ENCODE measurements around the gene RRAS2. TPM values are rescaled to one million over a fixed set of nuclear protein-coding genes. Genes with fewer than 3 reads are reported as not detected.
"Not testable (repeated sequence)": the region's sequence is repeated elsewhere in the genome, so short reads cannot be mapped to it uniquely, and the experiment has no call there.

The RRAS2 gene
- total RNA-seq, result 35.8 TPM
- long read RNA-seq, transcript RRAS2-201 (6 exons, 1,516 nt), result major isoform, 35 of 41 reads
- long read RNA-seq, partial matches to known transcripts, result 1 of 41 reads
- long read RNA-seq, other reads (novel, unspliced or antisense), result 5 of 41 reads

- Histone ChIP-seq H3K36me3 (no peaks in the 10 kb centered on the region), H3K27me3 (ENCODE audit: low read depth) (no peaks in the 10 kb centered on the region), H3K27ac (peak within 1 kb of the TSS; percentile 90), H3K9me3 (no peaks in the 10 kb centered on the region), H3K4me3 (peak within 1 kb of the TSS; percentile 81), H3K4me1 (peaks cover 13% of the 10 kb centered on the region)
- intact Hi-C loops (cut with DNase I), result no loop called here
- DNase-seq (peak; percentile 84), ATAC-seq (peak; percentile 90 to 91)
- no peak for TF ChIP-seq CTCF (IDR thresholded peaks at IDR 0.05)
Observed at GRCh38 chr11:14358729-14359439, at the start of gene RRAS2. RRAS2 (minus strand) TSS chr11:14359183; CDS start chr11:14358870, 313 bp downstream.

GRCh38 chr11:14408612-14409011, 49.6 kb upstream of the RRAS2 start:
- Histone ChIP-seq H3K4me3 (no peak overlapping the region), H3K9me3 (no peaks in the 10 kb centered on the region), H3K27me3 (ENCODE audit: low read depth) (no peaks in the 10 kb centered on the region), H3K4me1 (no peaks in the 10 kb centered on the region), H3K36me3 (no peaks in the 10 kb centered on the region), H3K27ac (no peak overlapping the region)
- ATAC-seq (no peak), DNase-seq (no peak)
- intact Hi-C loops (cut with DNase I), result no loop called here
- TF ChIP-seq CTCF (IDR thresholded peaks at IDR 0.05), result no peak

GRCh38 chr11:14406116-14406515, 47.1 kb upstream of the RRAS2 start:
- H3K9me3 ChIP-seq; intact Hi-C loops (cut with DNase I); DNase-seq; H3K4me3 ChIP-seq; H3K27ac ChIP-seq; H3K27me3 ChIP-seq (ENCODE audit: low read depth); H3K4me1 ChIP-seq; H3K36me3 ChIP-seq; ATAC-seq: not testable (repeated sequence)

- H3K36me3 ChIP-seq; H3K27ac ChIP-seq; H3K9me3 ChIP-seq; ATAC-seq; H3K27me3 ChIP-seq (ENCODE audit: low read depth); intact Hi-C loops (cut with DNase I); H3K4me3 ChIP-seq; DNase-seq; H3K4me1 ChIP-seq: not testable (repeated sequence)
Observed at GRCh38 chr11:14403528-14403927, 44.5 kb upstream of the RRAS2 start.

GRCh38 chr11:14399087-14399486, 40.1 kb upstream of the RRAS2 start:
- intact Hi-C loops (cut with DNase I), result no loop called here
- no peak overlapping the region for H3K4me3 ChIP-seq
- no peaks in the 10 kb centered on the region for H3K9me3 ChIP-seq
- ATAC-seq (no peak), DNase-seq (no peak)
- no peaks in the 10 kb centered on the region for H3K27me3 ChIP-seq (ENCODE audit: low read depth)
- H3K36me3 ChIP-seq, result no peaks in the 10 kb centered on the region
- no peaks in the 10 kb centered on the region for H3K4me1 ChIP-seq
- H3K27ac ChIP-seq, result no peak overlapping the region
- no peak for TF ChIP-seq CTCF (IDR thresholded peaks at IDR 0.05)

- H3K4me3 ChIP-seq, result no peak overlapping the region
- no peak for TF ChIP-seq CTCF (IDR thresholded peaks at IDR 0.05)
- H3K36me3 ChIP-seq, result no peaks in the 10 kb centered on the region
- no peaks in the 10 kb centered on the region for H3K9me3 ChIP-seq
- H3K4me1 ChIP-seq, result no peaks in the 10 kb centered on the region
- no peak overlapping the region for H3K27ac ChIP-seq
- intact Hi-C loops (cut with DNase I), result no loop called here
- no peak for ATAC-seq
- no peak for DNase-seq
- no peaks in the 10 kb centered on the region for H3K27me3 ChIP-seq (ENCODE audit: low read depth)
Observed at GRCh38 chr11:14396273-14396672, 37.3 kb upstream of the RRAS2 start.

Measured in lower lobe of right lung (tissue), 2 donors.